Caco-2 (cell line): ENCODE data around the gene SEC31A. TPM values are rescaled to one million over a fixed set of nuclear protein-coding genes. Genes with fewer than 3 reads are reported as not detected.
A peak's percentile ranks its signal among the peaks of the same experiment; 100 is the strongest.

Source experiments
- BruUV-seq: library from RNA; stranded (reverse); fragments of 400-500 nt; replicated peaks from 2 replicates; lab custom pipeline; 2021; lab: Mats Ljungman, UMichigan
- CTCF ChIA-PET: fragments of 300-600 bp; sonication (Branson Sonifier 250); formaldehyde crosslinking; loops from one replicate; lab custom pipeline; 2022; ENCODE audit warnings: antibody characterized with exemption; lab: Charles Lee
- POLR2A ChIA-PET: fragments of 300-600 bp; sonication (Branson Sonifier 250); formaldehyde crosslinking; loops from one replicate; lab custom pipeline; 2022; ENCODE audit warnings: antibody characterized with exemption; lab: Charles Lee
- DNase-seq, 2 experiments: peaks; one replicate each; pipeline versions ENCODE4 v3.0.0 to v3.0.0-alpha.2; 2020 to 2022
- H3K27me3 ChIP-seq: replicated peaks from 2 replicates; pipeline ENCODE4 v1.6.0; 2011; ENCODE audit warnings: low read length; ENCODE audit not compliant: control insufficient read depth, insufficient read depth
- H3K36me3 ChIP-seq: 2 replicates; pipeline ENCODE4 v1.5.1; 2011; ENCODE audit warnings: low read length; ENCODE audit not compliant: control insufficient read depth, insufficient read depth
- H3K4me1 ChIP-seq: fragments of 250-450 bp; sonication (Bioruptor Pico); 2 replicates; pipeline ENCODE4 v1.5.1; 2020; ENCODE audit warnings: mild to moderate bottlenecking
- H3K4me3 ChIP-seq: 2 replicates; pipeline ENCODE4 v1.5.1; 2011; ENCODE audit warnings: low read depth, mild to moderate bottlenecking, control low read depth, low read length
- H3K9me3 ChIP-seq: fragments of 250-450 bp; sonication (Bioruptor Pico); 2 replicates; pipeline ENCODE4 v1.5.1; 2020; ENCODE audit warnings: mild to moderate bottlenecking, moderate library complexity
- H3K27ac Mint-ChIP-seq: one replicate; pipeline ENCODE4 v1.8.0; 2022; ENCODE audit warnings: mixed read lengths; ENCODE audit not compliant: unreplicated experiment
- H3K27me3 Mint-ChIP-seq: one replicate; pipeline ENCODE4 v1.8.0; 2022; ENCODE audit warnings: mixed read lengths; ENCODE audit not compliant: insufficient read depth, unreplicated experiment
- H3K36me3 Mint-ChIP-seq: one replicate; pipeline ENCODE4 v1.8.0; 2022; ENCODE audit warnings: mild to moderate bottlenecking, mixed read lengths; ENCODE audit not compliant: insufficient read depth, unreplicated experiment
- H3K4me1 Mint-ChIP-seq: one replicate; pipeline ENCODE4 v1.8.0; 2022; ENCODE audit warnings: low read depth, mixed read lengths; ENCODE audit not compliant: unreplicated experiment
- H3K4me3 Mint-ChIP-seq: one replicate; pipeline ENCODE4 v1.8.0; 2022; ENCODE audit warnings: mild to moderate bottlenecking, moderate library complexity, mixed read lengths; ENCODE audit not compliant: unreplicated experiment
- H3K9me3 Mint-ChIP-seq: one replicate; pipeline ENCODE4 v1.8.0; 2022; ENCODE audit warnings: mixed read lengths; ENCODE audit not compliant: unreplicated experiment
- intact Hi-C: fragments of 100-400 bp; cut with micrococcal nuclease; formaldehyde crosslinking; loops from one replicate; pipeline ENCODE4 v1.10.0; 2022; ENCODE audit not compliant: unreplicated experiment
- total RNA-seq: library from RNA; stranded (reverse); gene quantifications from 2 replicates; pipeline ENCODE4 v1.2.3, GENCODE V29; 2022
- TF ChIP-seq, protein P1 (sequence below), 2 experiments: fragments of 200-600 bp in 1 of 2; IDR thresholded peaks; 1 replicate in 1 of 2; 2 replicates in 1 of 2; pipeline versions ENCODE4 v1.5.1 to v1.8.0; 2011 to 2022; ENCODE audit warnings: antibody characterized with exemption in 1 of 2, control low read depth in 1 of 2, inconsistent platforms in 1 of 2, low read depth in 1 of 2, low read length in 1 of 2, mild to moderate bottlenecking in 1 of 2, moderate library complexity in 1 of 2; ENCODE audit not compliant: insufficient read depth in 1 of 2, severe bottlenecking in 1 of 2, unreplicated experiment in 1 of 2

Gene SEC31A
- total RNA-seq, 1 experiment from 2014 or later: 175 TPM

DNA sequence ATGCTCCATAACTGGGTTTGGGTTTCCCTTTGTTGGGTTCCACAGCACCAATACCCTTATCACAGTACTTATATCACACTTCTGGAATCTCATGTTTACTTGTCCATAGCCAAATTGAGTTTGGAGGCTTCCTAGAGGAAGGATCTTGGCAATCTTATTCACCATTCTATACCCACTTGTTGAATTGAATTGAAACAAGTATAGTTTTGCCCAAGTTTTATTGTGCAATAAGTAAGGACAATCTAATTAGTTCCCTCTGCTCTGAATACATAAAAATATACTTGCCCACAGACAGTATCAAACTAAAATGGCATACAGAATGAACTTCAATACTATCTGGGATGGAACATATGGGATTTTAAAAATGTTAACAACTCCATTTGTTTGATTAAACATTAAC, 40.3 kb downstream of the SEC31A start:
- Histone ChIP-seq H3K9me3 (no peaks in the 10 kb centered on the region), H3K27me3 (no peaks in the 10 kb centered on the region), H3K4me1 (no peaks in the 10 kb centered on the region), H3K36me3 (peaks cover 1% of the 10 kb centered on the region; the same call in 1 of the 2 replicates), H3K4me3 (no peak overlapping the region)
- H3K27ac Mint-ChIP-seq: no peak overlapping the region
- H3K36me3 Mint-ChIP-seq: peaks cover 96% of the 10 kb centered on the region
- TF ChIP-seq, protein P1, sequence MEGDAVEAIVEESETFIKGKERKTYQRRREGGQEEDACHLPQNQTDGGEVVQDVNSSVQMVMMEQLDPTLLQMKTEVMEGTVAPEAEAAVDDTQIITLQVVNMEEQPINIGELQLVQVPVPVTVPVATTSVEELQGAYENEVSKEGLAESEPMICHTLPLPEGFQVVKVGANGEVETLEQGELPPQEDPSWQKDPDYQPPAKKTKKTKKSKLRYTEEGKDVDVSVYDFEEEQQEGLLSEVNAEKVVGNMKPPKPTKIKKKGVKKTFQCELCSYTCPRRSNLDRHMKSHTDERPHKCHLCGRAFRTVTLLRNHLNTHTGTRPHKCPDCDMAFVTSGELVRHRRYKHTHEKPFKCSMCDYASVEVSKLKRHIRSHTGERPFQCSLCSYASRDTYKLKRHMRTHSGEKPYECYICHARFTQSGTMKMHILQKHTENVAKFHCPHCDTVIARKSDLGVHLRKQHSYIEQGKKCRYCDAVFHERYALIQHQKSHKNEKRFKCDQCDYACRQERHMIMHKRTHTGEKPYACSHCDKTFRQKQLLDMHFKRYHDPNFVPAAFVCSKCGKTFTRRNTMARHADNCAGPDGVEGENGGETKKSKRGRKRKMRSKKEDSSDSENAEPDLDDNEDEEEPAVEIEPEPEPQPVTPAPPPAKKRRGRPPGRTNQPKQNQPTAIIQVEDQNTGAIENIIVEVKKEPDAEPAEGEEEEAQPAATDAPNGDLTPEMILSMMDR (IDR thresholded peaks at IDR 0.05; ENCODE audit: insufficient read depth in 1 of 2, low read depth in 1 of 2, low read length in 1 of 2, severe bottlenecking in 1 of 2, unreplicated experiment in 1 of 2): no peak
- intact Hi-C loops: loop anchor here (5.0 kb wide), 1 partner anchor 182 kb away; no protein-coding TSS in a partner anchor
- BruUV-seq: no TSS peak
- POLR2A ChIA-PET: no interaction called here
- H3K9me3 Mint-ChIP-seq: no peaks in the 10 kb centered on the region
- H3K27me3 Mint-ChIP-seq: no peaks in the 10 kb centered on the region
- H3K4me1 Mint-ChIP-seq: no peaks in the 10 kb centered on the region
- CTCF ChIA-PET: no interaction called here
- no peak overlapping the region for H3K4me3 Mint-ChIP-seq
- no peak for DNase-seq

- TF ChIP-seq, protein P1 (IDR thresholded peaks at IDR 0.05; ENCODE audit: insufficient read depth in 1 of 2, low read depth in 1 of 2, low read length in 1 of 2, severe bottlenecking in 1 of 2, unreplicated experiment in 1 of 2): no peak
- Histone ChIP-seq H3K9me3 (no peaks in the 10 kb centered on the region), H3K4me3 (no peak overlapping the region), H3K36me3 (no peaks in the 10 kb centered on the region; the same call in none of the 2 replicates), H3K27me3 (no peaks in the 10 kb centered on the region), H3K4me1 (no peaks in the 10 kb centered on the region)
- Mint-ChIP-seq H3K36me3 (peaks cover 96% of the 10 kb centered on the region), H3K4me3 (no peak overlapping the region), H3K27me3 (no peaks in the 10 kb centered on the region), H3K4me1 (no peaks in the 10 kb centered on the region), H3K9me3 (no peaks in the 10 kb centered on the region), H3K27ac (no peak overlapping the region)
- ChIA-PET POLR2A (no interaction called here), CTCF (interaction anchor here (0.6 kb wide), 1 partner anchor 54 kb away, joined by 3 read pairs; no protein-coding TSS in a partner anchor)
- intact Hi-C loops: no loop called here
- BruUV-seq: no TSS peak
- DNase-seq: no peak
These were observed 42.2 kb downstream of the SEC31A start for GRCh38 chr4:82848706-82849105.

DNA sequence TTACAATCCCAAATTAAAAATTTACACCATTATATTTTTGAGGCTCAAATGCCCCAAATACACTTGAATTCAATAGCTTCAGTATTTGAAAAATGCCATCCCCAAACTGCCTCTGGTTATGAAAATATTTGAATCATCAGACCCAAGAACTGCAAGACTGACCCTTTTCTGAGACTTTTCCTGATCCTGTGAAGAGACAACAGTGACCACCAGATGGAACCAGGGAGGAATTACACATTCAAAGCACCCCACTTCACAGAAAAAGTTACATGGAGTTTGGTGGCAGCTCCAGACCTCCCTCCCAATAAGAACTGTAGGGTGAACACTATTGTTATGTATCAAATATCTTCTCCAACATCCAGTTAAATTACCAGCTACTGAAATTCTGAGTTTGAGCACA, 48.4 kb downstream of the SEC31A start:
- peaks cover 5% of the 10 kb centered on the region for H3K36me3 ChIP-seq
- DNase-seq: peak in 1 of 2 experiments; percentile 13
- Mint-ChIP-seq H3K4me1 (no peaks in the 10 kb centered on the region), H3K27ac (no peak overlapping the region), H3K9me3 (no peaks in the 10 kb centered on the region), H3K4me3 (no peak overlapping the region), H3K27me3 (no peaks in the 10 kb centered on the region), H3K36me3 (peaks cover 87% of the 10 kb centered on the region)
- H3K27me3 ChIP-seq: no peaks in the 10 kb centered on the region
- TF ChIP-seq, protein P1 (IDR thresholded peaks at IDR 0.05; ENCODE audit: insufficient read depth in 1 of 2, low read depth in 1 of 2, low read length in 1 of 2, severe bottlenecking in 1 of 2, unreplicated experiment in 1 of 2): peak; percentile 28 to 43
- no peak overlapping the region for H3K4me3 ChIP-seq
- intact Hi-C loops: no loop called here
- BruUV-seq: no TSS peak
- no peaks in the 10 kb centered on the region for H3K4me1 ChIP-seq
- ChIA-PET POLR2A (no interaction called here), CTCF (no interaction called here)
- no peaks in the 10 kb centered on the region for H3K9me3 ChIP-seq
